HG03378 (cell line): ENCODE data around the gene PTPRO.
A peak's percentile ranks its signal among the peaks of the same experiment; 100 is the strongest.
"Not testable (repeated sequence)": the region's sequence is repeated elsewhere in the genome, so short reads cannot be mapped to it uniquely, and the experiment has no call there.

Source experiments
- ATAC-seq: cut with Tn5 transposase; IDR thresholded peaks from one replicate; pipeline ENCODE4 v1.9.1; 2021; ENCODE audit warnings: mild to moderate bottlenecking, moderate library complexity; ENCODE audit not compliant: unreplicated experiment

Gene PTPRO

DNA sequence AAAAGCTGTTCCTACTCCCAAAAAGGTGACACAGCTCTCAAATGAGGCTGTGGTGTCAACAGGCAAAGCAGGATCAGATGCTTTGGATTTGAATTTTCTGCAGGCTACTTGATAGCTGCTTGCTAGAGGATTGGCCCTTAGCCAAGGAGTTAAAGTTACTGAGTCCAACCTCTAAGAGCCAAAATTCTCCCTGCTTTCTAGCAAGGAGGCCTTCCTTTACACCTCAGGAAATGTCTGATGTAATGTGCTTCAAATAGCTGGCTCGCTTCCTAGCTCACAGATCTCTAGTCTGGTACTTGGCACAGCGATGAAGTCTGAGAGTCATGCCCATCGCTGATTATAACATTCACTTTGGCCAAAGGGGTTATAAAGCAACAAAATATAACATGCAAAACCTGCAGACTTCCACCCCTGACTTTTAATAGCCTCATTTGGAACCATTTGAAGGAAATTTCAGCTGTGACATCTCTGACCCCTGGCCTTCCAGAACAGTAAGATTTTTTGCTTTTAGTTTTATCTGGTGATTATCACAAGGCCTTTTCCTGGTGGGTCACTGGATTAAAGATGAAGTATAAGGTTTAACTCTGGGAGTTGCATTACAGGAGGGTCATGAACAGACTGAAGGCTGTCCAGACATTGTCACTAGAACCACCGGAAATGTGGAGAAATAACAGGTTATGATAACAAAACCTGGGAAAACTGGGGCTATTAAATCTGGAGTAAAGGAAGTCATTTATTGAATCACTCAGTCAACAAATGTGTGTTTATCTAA, 277.1 kb downstream of the PTPRO start:
- ATAC-seq: no peak

DNA sequence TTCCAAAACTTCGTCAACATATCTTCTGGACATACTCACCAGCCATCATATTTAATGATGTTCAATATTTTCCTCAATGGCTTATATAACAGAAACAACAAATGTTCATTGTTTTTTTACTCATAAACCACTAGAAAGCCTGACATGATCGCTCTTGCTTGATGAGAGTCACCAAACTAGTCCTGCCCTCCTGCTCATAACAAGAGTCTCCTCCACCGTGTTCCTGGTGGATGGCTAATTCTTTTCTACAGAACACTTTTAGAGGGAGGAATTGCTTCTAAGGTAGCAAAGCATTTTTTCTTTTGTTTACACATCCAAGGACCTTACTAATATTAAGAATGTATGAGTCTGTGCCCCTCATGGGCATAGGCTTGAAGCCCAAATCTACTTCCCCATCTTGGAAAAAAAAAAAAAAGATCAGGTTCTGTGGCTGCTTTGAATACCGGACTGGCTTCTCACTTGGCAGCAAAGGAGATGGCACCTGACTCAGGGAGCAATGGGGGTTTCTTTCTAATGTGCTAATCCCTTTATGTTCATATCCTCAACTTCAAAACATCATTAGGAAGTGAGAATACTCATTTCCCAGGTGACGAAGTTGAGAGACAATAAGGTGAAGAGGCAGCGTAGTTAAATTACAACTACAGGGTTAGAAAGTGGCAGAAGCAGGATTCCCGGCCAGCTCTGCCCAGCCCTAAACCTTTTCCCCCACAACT, 278.1 kb downstream of the PTPRO start:
- no peak for ATAC-seq

GRCh38 chr12:15601210-15601800, 279.0 kb downstream of the PTPRO start:
- no peak for ATAC-seq

DNA sequence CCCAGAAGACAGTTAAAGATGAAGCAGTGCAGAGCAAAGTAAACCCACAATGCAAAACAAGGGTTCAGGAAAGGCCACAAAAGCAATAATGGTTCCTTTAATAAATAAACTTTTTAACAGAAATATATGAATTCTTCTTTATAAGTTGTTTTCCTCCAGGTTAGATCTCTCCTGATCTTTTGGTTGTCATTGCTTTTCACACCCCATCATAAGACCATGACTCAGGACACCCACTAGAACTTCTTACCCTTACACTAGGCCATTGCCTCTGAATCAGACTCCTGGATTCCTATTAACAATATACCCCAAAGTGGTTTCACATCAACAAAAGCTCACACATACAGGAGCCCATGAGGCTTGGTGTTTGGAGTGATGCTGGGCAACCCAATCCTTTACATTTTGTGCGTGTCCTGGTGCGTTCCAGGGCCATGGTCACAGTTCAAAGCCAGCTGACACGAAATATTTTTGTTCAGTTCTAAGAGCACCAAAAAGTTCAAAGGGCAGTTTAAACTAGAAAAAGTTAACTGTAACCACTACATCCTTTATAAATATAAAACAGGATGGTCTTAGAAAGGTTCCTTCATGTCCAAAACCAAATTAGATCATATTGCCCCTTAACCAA, 279.9 kb downstream of the PTPRO start:
- ATAC-seq: no peak

DNA sequence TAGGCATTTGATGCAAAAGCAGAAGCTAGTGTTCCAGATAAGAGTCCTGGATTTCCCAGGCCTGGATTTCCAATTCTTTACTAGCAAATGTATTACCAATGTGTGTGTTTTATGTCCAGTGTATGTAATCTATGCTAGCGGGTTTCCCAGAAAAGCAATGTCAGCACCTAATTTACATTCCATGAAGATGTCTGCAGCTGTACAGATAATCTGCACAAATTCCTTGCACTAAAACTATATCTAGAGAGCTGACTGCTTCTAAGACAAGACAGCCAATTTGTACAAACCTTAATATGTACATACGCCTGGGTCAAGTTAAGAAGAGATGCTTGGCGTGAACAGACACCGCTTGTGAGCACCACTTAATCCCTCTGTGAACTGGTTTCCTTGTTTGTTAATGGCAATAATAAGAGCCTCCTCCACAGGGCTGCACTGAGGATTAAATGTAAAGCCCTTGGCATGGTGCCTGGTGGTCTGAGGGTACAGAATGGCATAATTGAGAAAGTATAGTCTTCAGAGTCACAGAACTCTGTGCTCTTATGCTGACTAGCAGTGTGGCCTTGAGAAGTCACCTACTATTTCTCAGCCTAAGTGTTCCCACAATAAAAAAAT, 281.3 kb downstream of the PTPRO start:
- no peak for ATAC-seq

GRCh38 chr12:15605881-15606590, 283.7 kb downstream of the PTPRO start:
- ATAC-seq: no peak

- no peak for ATAC-seq
These were observed 286.1 kb downstream of the PTPRO start for GRCh38 chr12:15608406-15608805.

- ATAC-seq: no peak
These were observed 286.6 kb downstream of the PTPRO start for GRCh38 chr12:15608941-15609340.

- no peak for ATAC-seq
These were observed 291.7 kb downstream of the PTPRO start for GRCh38 chr12:15613981-15614380.

DNA sequence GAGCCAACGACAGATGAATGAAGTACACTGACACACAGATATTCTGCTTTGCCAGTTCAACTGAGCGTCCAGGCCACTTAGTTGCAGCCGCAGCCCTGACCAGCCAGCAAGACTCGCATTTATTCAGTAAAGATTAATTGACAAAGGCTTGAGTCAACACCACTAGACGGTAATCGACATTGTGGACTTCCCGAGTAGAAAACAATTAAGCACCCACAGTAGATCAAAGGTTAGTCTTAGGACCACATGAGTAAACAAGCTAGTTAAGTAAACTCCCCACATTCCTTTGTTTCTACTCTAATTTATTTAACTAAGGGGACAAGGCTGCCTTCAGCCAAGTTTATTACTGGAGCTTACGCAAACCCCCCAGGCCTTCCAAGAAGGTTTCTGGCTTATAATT, 294.2 kb downstream of the PTPRO start:
- not testable (repeated sequence) for ATAC-seq

- ATAC-seq: no peak
These were observed 298.6 kb downstream of the PTPRO start for GRCh38 chr12:15620741-15621539.

DNA sequence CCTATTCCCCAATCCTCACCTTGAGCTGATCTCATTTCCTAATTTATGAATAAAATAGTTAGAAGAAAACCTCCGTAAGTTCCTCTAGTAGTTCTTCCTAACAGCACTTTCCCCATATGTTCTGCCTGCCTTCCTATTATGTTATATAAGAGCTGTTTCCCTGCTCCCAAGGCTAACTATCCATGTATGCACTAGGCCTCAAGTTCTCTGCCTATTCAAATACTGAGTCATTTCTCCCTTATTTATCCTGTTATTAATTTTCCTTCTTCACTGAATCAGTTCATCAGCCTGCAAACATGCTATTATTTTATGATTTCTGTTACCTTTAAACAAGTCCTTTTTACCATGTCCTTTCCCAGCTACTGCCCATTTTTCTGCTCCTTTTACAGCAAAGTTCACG, 302.8 kb downstream of the PTPRO start:
- ATAC-seq: no peak

GRCh38 chr12:15627995-15628945, 306.0 kb downstream of the PTPRO start:
- no peak for ATAC-seq

- peak; percentile 69 for ATAC-seq
These were observed 306.8 kb downstream of the PTPRO start for GRCh38 chr12:15629108-15629507.

- no peak for ATAC-seq
These were observed 307.5 kb downstream of the PTPRO start for GRCh38 chr12:15629761-15630160.

GRCh38 chr12:15631007-15631715, 308.9 kb downstream of the PTPRO start:
- no peak for ATAC-seq

- no peak for ATAC-seq
These were observed 310.4 kb downstream of the PTPRO start for GRCh38 chr12:15632708-15633107.

DNA sequence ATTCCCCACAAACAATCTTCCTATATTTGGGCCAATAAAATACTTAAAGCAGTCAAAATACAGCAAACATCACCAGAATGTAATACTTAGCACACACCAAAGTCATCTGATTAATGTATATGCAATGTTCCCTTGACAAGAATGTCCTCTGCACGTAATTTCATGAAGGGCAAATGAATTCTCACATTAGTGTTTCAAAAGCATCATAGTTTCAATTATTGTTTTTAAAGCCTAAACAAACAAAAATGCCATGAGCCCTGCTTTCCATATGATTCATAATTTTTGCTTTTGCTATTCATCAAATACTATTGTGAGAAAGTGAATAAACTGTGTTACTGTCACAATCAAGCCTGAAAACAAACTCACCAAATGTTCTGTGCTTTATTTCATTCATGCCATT, 310.9 kb downstream of the PTPRO start:
- ATAC-seq: no peak
